ENCODE data around the gene NCK1.

DNA sequence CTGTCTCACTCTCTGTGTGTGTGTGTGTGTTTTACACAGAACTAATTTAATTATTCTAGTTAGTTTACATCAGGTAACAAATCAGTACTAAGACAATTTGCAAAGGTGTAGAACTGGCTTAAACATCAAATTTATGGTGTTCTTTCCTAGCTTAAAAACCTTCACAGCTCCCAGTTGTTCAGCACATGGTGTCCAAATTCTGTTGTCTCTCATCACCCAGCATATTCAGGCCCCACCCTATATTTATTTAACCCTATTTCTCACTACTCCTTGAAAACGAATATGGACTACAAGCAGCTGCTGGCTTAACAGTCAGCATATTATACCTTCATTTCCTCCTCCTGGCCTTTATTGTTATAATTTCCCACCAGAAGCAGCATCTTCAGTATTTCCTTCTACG, 96.9 kb downstream of the NCK1 start:
- TF ChIP-seq POLR2AphosphoS5 (IDR thresholded peaks at IDR 0.05; ENCODE audit: low read depth), result no peak
- TF ChIP-seq, protein P1, sequence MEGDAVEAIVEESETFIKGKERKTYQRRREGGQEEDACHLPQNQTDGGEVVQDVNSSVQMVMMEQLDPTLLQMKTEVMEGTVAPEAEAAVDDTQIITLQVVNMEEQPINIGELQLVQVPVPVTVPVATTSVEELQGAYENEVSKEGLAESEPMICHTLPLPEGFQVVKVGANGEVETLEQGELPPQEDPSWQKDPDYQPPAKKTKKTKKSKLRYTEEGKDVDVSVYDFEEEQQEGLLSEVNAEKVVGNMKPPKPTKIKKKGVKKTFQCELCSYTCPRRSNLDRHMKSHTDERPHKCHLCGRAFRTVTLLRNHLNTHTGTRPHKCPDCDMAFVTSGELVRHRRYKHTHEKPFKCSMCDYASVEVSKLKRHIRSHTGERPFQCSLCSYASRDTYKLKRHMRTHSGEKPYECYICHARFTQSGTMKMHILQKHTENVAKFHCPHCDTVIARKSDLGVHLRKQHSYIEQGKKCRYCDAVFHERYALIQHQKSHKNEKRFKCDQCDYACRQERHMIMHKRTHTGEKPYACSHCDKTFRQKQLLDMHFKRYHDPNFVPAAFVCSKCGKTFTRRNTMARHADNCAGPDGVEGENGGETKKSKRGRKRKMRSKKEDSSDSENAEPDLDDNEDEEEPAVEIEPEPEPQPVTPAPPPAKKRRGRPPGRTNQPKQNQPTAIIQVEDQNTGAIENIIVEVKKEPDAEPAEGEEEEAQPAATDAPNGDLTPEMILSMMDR (IDR thresholded peaks at IDR 0.05; ENCODE audit: insufficient read depth, low read length), result no peak
- TF ChIP-seq GABPA (IDR thresholded peaks at IDR 0.05; ENCODE audit: low read depth), result no peak
- TF ChIP-seq, protein P2, sequence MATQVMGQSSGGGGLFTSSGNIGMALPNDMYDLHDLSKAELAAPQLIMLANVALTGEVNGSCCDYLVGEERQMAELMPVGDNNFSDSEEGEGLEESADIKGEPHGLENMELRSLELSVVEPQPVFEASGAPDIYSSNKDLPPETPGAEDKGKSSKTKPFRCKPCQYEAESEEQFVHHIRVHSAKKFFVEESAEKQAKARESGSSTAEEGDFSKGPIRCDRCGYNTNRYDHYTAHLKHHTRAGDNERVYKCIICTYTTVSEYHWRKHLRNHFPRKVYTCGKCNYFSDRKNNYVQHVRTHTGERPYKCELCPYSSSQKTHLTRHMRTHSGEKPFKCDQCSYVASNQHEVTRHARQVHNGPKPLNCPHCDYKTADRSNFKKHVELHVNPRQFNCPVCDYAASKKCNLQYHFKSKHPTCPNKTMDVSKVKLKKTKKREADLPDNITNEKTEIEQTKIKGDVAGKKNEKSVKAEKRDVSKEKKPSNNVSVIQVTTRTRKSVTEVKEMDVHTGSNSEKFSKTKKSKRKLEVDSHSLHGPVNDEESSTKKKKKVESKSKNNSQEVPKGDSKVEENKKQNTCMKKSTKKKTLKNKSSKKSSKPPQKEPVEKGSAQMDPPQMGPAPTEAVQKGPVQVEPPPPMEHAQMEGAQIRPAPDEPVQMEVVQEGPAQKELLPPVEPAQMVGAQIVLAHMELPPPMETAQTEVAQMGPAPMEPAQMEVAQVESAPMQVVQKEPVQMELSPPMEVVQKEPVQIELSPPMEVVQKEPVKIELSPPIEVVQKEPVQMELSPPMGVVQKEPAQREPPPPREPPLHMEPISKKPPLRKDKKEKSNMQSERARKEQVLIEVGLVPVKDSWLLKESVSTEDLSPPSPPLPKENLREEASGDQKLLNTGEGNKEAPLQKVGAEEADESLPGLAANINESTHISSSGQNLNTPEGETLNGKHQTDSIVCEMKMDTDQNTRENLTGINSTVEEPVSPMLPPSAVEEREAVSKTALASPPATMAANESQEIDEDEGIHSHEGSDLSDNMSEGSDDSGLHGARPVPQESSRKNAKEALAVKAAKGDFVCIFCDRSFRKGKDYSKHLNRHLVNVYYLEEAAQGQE (IDR thresholded peaks at IDR 0.05; ENCODE audit: insufficient replicate concordance, low read depth), result no peak
